Posterior cingulate gyrus (tissue), 11 donors: ENCODE data around the gene ST3GAL6.

ENCODE experiments used
- DNase-seq, 10 donors: peaks; one replicate each; pipeline versions ENCODE4 v3.0.0 to v3.0.0-alpha.2; 2020 to 2021; ENCODE audit warnings: mixed read lengths in 3 of 10
- intact Hi-C: fragments of 100-400 bp; cut with DNase I; formaldehyde crosslinking; loops from one replicate; pipeline ENCODE4 v1.15.1; 2023

Gene ST3GAL6

DNA sequence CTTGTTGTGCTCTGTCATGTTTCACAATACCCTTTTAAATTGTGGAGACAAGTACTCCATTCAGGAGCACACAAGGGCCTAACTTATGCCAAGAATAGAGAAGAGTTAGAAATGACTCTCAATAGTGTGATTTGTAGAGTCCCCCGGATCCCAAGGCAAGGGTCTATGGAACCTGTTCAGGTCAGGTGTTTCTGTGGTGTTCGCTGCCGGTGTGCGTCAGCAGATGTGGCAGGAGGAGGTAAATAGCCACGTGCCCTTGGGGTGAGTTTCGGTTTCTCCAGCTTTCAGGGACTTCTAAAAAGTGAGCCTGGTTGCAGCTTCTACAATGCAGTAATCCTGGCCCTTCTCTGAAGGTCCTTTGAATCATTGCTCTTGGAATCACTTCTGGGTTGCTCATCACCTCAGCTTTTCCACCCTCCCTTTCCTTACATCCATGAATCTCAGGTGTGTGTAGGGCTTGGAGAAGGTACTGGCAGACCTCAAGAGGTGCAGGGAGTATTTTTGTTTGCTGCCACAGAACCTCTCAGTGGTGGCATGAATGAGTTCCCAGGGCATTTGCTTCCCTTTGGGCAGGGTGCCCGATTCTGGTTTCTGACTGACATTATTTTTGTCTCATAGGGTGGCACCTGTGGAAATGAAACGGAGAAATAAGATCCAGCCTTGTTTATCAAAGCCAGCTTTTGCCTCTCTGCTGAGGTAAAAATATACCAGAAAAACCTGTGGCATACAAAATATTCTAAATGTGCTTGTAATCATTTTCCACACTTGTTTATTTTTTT, 7.3 kb downstream of the ST3GAL6 start:
- intact Hi-C loops, result no loop called here
- DNase-seq, result peak in 1 of 10 donors; percentile 37

GRCh38 chr3:98772022-98772421, 8.9 kb downstream of the ST3GAL6 start:
- intact Hi-C loops, result no loop called here

DNA sequence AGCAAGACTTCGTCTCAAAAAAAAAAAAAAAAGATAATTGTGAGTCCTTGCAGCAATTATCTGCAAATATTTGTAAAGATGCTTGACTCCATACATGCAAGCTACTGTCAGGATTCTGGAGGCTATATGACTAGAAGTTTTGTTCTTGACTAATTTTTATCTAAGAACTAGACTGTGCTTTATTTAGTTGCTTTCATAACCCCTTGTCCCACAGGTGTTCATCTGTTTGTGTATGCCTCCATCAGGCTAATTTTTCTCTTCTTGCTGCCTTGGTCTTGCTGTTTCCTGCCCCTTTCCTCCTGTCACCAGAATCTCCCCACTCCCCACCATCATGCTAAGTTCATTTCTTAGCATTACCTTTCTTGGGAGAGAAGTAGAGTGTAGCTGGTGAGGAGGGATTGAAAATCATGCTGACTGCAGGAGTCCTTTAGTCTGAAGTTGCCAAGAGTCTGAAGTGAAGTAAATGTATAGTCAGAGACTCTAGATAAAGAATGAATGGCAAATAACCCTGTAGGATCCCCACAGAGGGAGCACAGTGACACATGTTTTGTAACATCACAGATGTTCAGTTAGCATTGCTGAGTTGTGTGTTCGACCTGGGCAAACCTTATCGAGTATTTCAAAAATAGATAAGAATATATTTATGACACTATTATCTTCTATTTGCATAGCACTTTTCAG, 12.5 kb downstream of the ST3GAL6 start:
- DNase-seq, result no peak
- intact Hi-C loops, result no loop called here

More at GRCh38 chr3:98772022-98772421, 8.9 kb downstream of the ST3GAL6 start:
- no peak for DNase-seq

DNA sequence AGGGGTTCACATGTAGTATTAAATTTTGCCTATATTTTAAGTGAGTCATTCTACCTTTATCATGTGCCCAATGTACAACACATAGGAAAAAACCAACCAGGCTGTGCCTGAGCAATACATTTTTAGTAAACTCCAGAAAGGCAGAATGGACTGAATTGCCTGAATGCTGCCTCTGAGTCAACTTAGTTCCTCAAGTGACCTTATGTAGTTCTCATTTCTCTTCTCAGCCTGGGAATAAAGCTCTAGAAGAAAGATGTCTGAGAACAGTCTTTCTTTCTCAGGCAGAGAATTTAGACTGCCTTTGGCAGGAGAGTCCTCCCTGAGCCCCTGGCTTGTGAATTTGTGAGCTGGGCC, 13.0 kb downstream of the ST3GAL6 start:
- DNase-seq, result no peak
- intact Hi-C loops, result no loop called here

- intact Hi-C loops, result no loop called here
- DNase-seq, result no peak
Measured at GRCh38 chr3:98777286-98777685, 14.1 kb downstream of the ST3GAL6 start.

GRCh38 chr3:98777801-98778220, 14.7 kb downstream of the ST3GAL6 start:
- intact Hi-C loops, result no loop called here
- no peak for DNase-seq

DNA sequence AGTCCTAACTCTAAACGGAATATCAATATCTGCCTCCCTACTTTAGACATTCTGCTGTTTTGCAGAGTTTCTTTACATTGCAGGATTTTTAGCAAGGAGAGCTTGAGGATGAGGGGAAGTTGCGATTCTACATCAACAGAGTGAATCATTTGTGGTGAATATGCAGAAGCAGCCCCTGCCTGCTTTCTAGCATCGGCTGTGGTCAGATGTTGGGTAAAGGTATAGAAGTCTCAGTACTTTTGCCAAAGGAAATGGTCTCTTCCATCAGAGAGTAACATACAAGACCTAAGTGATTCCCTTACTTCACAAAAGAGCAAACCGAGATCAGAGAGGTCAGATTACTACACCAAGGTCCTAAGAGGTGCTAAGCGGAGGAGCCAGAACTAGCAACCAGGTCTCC, 15.2 kb downstream of the ST3GAL6 start:
- DNase-seq, result no peak
- intact Hi-C loops, result no loop called here

- intact Hi-C loops, result no loop called here
- no peak for DNase-seq
Measured at GRCh38 chr3:98778852-98779413, 15.8 kb downstream of the ST3GAL6 start.

GRCh38 chr3:98779541-98780335, 16.6 kb downstream of the ST3GAL6 start:
- no peak for DNase-seq
- intact Hi-C loops, result no loop called here

GRCh38 chr3:98780343-98780742, 17.2 kb downstream of the ST3GAL6 start:
- intact Hi-C loops, result no loop called here
- DNase-seq, result no peak

GRCh38 chr3:98782824-98783500, 19.8 kb downstream of the ST3GAL6 start:
- intact Hi-C loops, result no loop called here
- no peak for DNase-seq

- intact Hi-C loops, result no loop called here
- DNase-seq, result no peak
Measured at GRCh38 chr3:98784042-98784441, 20.9 kb downstream of the ST3GAL6 start.

- DNase-seq, result no peak
- intact Hi-C loops, result loop anchor here (5.0 kb wide), 1 partner anchor 53 kb away; no protein-coding TSS in a partner anchor
Measured at GRCh38 chr3:98784666-98785600, 21.8 kb downstream of the ST3GAL6 start.

DNA sequence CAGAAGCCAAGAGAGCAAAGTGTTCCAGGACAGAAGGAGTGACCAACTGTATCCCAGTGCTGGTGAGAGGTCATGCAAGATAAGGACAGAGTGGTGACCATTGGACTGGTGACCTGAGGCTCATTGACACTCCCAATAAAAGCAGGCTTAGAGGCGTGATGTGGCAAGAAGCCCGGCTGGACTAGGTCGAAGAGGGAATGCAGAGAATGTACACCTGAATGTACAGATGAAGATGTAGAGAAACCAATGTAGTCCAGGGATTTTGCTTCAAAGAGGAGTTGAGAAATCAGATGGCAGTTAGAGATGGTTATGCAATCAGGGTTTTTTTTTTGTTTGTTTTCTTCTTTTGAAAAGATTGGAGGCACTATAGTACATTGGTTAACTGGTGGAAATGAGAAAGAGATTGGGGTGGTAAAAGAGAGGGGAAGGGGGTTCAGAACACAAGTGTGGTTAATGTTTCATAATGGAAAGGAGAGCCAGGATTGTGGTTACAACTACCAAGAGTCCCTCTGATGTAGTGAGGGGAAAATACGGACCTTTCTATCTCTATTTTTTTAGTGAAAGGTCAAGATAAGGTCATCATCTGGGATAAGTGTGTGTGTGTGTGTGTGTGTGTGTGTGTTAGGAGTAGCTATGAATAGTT, 23.3 kb downstream of the ST3GAL6 start:
- intact Hi-C loops, result loop anchor here (5.0 kb wide), 1 partner anchor 54 kb away; no protein-coding TSS in a partner anchor
- no peak for DNase-seq

- no peak for DNase-seq
- intact Hi-C loops, result loop anchor here (5.0 kb wide), 1 partner anchor 55 kb away; no protein-coding TSS in a partner anchor
Measured at GRCh38 chr3:98787181-98787580, 24.0 kb downstream of the ST3GAL6 start.

DNA sequence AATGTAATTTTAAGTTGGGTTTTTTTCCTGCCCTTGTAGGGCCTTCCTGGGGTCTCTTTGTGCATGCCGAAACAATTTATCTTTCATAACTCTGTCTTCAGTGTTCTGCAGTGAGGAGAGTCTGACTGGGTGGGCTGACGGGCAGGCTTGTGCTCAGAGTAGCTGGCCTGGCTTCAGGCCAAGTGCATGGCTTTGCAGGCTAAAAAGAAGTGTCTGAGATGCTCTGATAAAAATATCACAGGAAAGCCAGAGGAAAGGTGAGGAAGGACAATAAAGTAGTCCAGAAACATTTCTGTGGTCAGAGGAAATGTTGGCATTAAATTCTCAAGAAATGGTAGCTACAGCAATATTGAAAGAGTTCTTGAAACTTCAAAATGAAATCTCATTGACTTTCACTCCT, 25.5 kb downstream of the ST3GAL6 start:
- intact Hi-C loops, result loop anchor here (5.0 kb wide), 1 partner anchor 56 kb away; no protein-coding TSS in a partner anchor
- DNase-seq, result no peak

- no peak for DNase-seq
- intact Hi-C loops, result loop anchor here (10.0 kb wide), 1 partner anchor 747 kb away; no protein-coding TSS in a partner anchor
Measured at GRCh38 chr3:98791341-98792325, 28.5 kb downstream of the ST3GAL6 start.
